MM.1S (cell line): Measurements from ENCODE around the gene ATP6V0A1.

Experiments used
- DNase-seq: peaks from one replicate; pipeline ENCODE4 v3.0.0-alpha.2; 2015
- H2AFZ ChIP-seq: fragments of 300-600 bp; sonication (generic); 2 replicates; pipeline ENCODE4 v1.6.0; 2016; ENCODE audit warnings: antibody characterized with exemption, low read length
- H3F3A ChIP-seq: fragments of 300-600 bp; sonication (generic); 2 replicates; pipeline ENCODE4 v1.6.1; 2016; ENCODE audit warnings: mild to moderate bottlenecking, antibody characterized with exemption, low read length, moderate library complexity, mixed read lengths; ENCODE audit not compliant: insufficient read depth
- H3K27ac ChIP-seq: fragments of 300-600 bp; sonication (generic); 2 replicates; pipeline ENCODE4 v1.5.1; 2016; ENCODE audit warnings: mild to moderate bottlenecking, low read length
- H3K27me3 ChIP-seq: fragments of 300-600 bp; sonication (generic); replicated peaks from 2 replicates; pipeline ENCODE4 v1.6.0; 2016; ENCODE audit warnings: low read length; ENCODE audit not compliant: insufficient read depth
- H3K36me3 ChIP-seq: fragments of 300-600 bp; sonication (generic); replicated peaks from 2 replicates; pipeline ENCODE4 v1.6.1; 2016; ENCODE audit warnings: mild to moderate bottlenecking, low read length, mixed read lengths; ENCODE audit not compliant: insufficient read depth
- H3K4me1 ChIP-seq: fragments of 300-600 bp; sonication (generic); 2 replicates; pipeline ENCODE4 v1.6.1; 2016; ENCODE audit warnings: low read length, mixed read lengths
- H3K4me2 ChIP-seq: fragments of 300-600 bp; sonication (generic); 2 replicates; pipeline ENCODE4 v1.6.0; 2016; ENCODE audit warnings: low read depth, low read length
- H3K4me3 ChIP-seq: fragments of 300-600 bp; sonication (generic); 2 replicates; pipeline ENCODE4 v1.5.1; 2016; ENCODE audit warnings: low read length, mixed read lengths
- H3K79me2 ChIP-seq: fragments of 300-600 bp; sonication (generic); 2 replicates; pipeline ENCODE4 v1.6.1; 2016; ENCODE audit warnings: mixed run types, low read length, mixed read lengths
- H3K9ac ChIP-seq: fragments of 300-600 bp; sonication (generic); 2 replicates; pipeline ENCODE4 v1.6.1; 2016; ENCODE audit warnings: low read length, mixed read lengths
- H3K9me2 ChIP-seq: fragments of 300-600 bp; sonication (generic); replicated peaks from 2 replicates; pipeline ENCODE4 v1.6.1; 2016; ENCODE audit warnings: mild to moderate bottlenecking, low read length, mixed read lengths; ENCODE audit not compliant: insufficient read depth
- H3K9me3 ChIP-seq: fragments of 300-600 bp; sonication (generic); replicated peaks from 2 replicates; pipeline ENCODE4 v1.6.1; 2016; ENCODE audit warnings: mild to moderate bottlenecking, low read length, mixed read lengths; ENCODE audit not compliant: insufficient read depth
- H4K20me1 ChIP-seq: fragments of 300-600 bp; sonication (generic); 2 replicates; pipeline ENCODE4 v1.6.1; 2016; ENCODE audit warnings: mild to moderate bottlenecking, low read length, moderate library complexity, mixed read lengths; ENCODE audit not compliant: insufficient read depth
- EZH2 ChIP-seq: fragments of 300-600 bp; sonication (generic); optimal IDR thresholded peaks from 2 replicates; pipeline ENCODE3; 2017; ENCODE audit warnings: low read depth, mild to moderate bottlenecking, antibody characterized with exemption, low read length, mixed read lengths
- EZH2phosphoT487 ChIP-seq: fragments of 300-600 bp; sonication (generic); IDR thresholded peaks from 2 replicates; pipeline ENCODE4 v1.6.1; 2018; ENCODE audit warnings: antibody characterized with exemption, low read length
- TF ChIP-seq, protein P1 (sequence below): fragments of 300-600 bp; sonication (generic); IDR thresholded peaks from 2 replicates; pipeline ENCODE4 v1.5.1; 2016; ENCODE audit warnings: antibody characterized with exemption, low read length, mixed read lengths

The ATP6V0A1 gene

DNA sequence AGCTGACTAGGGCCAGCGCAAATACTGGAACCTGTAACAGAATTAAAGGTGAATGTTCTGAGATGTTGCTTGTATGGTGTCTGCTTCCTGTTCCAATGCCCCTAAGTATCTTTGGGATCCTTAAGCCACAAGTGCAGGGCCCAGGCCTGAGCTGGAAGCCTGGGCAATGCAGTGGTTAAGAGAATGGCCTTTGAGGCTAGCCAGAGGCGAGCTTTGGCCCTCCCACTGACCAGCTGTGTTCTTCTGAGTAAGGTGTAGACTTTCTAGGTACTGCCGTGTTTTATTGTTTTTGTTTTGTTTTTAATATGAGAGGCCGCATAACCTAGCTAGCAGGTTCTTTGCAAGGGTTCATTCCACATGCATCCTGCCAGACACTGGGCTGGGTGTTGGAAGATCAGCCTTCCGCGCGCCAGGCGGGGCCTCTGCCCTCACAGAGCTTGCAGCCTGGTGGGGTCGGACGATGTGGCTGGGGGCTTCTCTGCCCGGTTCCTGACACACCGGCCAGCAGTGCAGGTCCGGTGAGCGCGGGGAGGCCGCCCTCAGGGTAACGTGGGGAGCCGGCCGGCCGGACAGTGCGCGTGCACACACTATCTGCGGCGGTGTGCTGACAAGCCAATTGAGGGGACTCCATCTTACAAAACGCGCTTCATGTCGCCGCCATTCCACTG, 107.7 kb downstream of the ATP6V0A1 start:
- H3K36me3 ChIP-seq = peaks cover 3% of the 10 kb centered on the region; the same call in 1 of the 2 replicates

DNA sequence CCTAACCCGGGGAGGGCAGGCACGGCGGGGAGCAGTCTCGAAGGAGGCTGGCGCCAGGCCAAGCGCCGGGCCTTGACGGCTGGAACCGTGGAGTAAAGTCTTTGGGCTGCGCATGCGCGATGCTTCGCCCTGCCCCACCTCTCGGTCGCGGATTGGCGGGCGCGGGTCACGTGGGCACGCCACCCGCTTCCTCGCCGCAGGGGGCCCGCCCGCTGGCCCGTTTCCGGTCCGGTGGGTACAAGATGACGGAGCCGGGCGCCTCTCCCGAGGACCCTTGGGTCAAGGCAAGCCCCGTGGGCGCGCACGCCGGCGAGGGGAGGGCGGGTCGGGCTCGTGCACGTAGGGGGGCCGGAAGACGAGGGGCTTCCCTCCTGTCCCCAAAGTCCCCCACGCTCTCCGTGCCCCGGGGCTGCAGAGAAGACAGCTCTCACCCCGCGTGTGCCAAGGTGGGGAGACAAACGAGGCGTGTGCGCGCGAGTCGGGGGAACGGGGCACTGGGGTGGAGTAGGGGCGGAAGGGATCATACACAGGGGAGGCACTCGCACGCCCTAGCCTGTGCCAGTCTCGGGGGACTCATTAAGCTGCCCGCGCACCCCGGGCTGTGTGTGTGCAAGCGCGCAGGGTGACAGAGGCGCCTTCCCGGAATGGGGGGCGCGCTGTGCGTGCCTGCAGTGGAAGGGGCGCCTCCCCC, 108.3 kb downstream of the ATP6V0A1 start, which contains the start of gene MLX:
Gene MLX (plus strand): TSS at position 218 of the 691 bp plus-strand sequence. CDS start 25 bp downstream, at position 243.
- H3K4me2 ChIP-seq = peak within 1 kb of the TSS; percentile 94
- H3K27ac ChIP-seq = peak within 1 kb of the TSS; percentile 50; the same call in 1 of the 2 replicates
- H3F3A ChIP-seq = peaks cover 13% of the 10 kb centered on the region; the same call in 1 of the 2 replicates
- H3K79me2 ChIP-seq = peaks cover 74% of the 10 kb centered on the region
- H3K36me3 ChIP-seq = peaks cover 3% of the 10 kb centered on the region; the same call in 1 of the 2 replicates
- peak; percentile 93 for DNase-seq
- TF ChIP-seq, protein P1, sequence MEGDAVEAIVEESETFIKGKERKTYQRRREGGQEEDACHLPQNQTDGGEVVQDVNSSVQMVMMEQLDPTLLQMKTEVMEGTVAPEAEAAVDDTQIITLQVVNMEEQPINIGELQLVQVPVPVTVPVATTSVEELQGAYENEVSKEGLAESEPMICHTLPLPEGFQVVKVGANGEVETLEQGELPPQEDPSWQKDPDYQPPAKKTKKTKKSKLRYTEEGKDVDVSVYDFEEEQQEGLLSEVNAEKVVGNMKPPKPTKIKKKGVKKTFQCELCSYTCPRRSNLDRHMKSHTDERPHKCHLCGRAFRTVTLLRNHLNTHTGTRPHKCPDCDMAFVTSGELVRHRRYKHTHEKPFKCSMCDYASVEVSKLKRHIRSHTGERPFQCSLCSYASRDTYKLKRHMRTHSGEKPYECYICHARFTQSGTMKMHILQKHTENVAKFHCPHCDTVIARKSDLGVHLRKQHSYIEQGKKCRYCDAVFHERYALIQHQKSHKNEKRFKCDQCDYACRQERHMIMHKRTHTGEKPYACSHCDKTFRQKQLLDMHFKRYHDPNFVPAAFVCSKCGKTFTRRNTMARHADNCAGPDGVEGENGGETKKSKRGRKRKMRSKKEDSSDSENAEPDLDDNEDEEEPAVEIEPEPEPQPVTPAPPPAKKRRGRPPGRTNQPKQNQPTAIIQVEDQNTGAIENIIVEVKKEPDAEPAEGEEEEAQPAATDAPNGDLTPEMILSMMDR = no peak
- TF ChIP-seq EZH2phosphoT487 (no peak), EZH2 (no peak)
- H4K20me1 ChIP-seq = no peaks in the 10 kb centered on the region
- no peaks in the 10 kb centered on the region for H3K9me2 ChIP-seq
- H3K4me1 ChIP-seq = peaks cover 17% of the 10 kb centered on the region
- no peaks in the 10 kb centered on the region for H3K27me3 ChIP-seq
- H2AFZ ChIP-seq = peak within 1 kb of the TSS; percentile 69
- peak within 1 kb of the TSS; percentile 97 for H3K4me3 ChIP-seq
- peak within 1 kb of the TSS; percentile 80 for H3K9ac ChIP-seq
- no peaks in the 10 kb centered on the region for H3K9me3 ChIP-seq

More for the DNA sequence above, 107.7 kb downstream of the ATP6V0A1 start:
- H3F3A ChIP-seq = peaks cover 13% of the 10 kb centered on the region; the same call in 1 of the 2 replicates
- no peak for DNase-seq
- H4K20me1 ChIP-seq = no peaks in the 10 kb centered on the region
- H3K27me3 ChIP-seq = no peaks in the 10 kb centered on the region
- peak overlapping the region; percentile 94 for H3K4me2 ChIP-seq
- H3K9me3 ChIP-seq = no peaks in the 10 kb centered on the region
- H3K79me2 ChIP-seq = peaks cover 70% of the 10 kb centered on the region
- H3K27ac ChIP-seq = peak overlapping the region; percentile 22; the same call in 1 of the 2 replicates
- H3K9me2 ChIP-seq = no peaks in the 10 kb centered on the region
- peak overlapping the region; percentile 69 for H2AFZ ChIP-seq
- peak overlapping the region; percentile 97 for H3K4me3 ChIP-seq
- peaks cover 17% of the 10 kb centered on the region for H3K4me1 ChIP-seq
- TF ChIP-seq EZH2 (no peak), EZH2phosphoT487 (no peak)
- TF ChIP-seq, protein P1 = no peak
- peak overlapping the region; percentile 80; the same call in 1 of the 2 replicates for H3K9ac ChIP-seq

DNA sequence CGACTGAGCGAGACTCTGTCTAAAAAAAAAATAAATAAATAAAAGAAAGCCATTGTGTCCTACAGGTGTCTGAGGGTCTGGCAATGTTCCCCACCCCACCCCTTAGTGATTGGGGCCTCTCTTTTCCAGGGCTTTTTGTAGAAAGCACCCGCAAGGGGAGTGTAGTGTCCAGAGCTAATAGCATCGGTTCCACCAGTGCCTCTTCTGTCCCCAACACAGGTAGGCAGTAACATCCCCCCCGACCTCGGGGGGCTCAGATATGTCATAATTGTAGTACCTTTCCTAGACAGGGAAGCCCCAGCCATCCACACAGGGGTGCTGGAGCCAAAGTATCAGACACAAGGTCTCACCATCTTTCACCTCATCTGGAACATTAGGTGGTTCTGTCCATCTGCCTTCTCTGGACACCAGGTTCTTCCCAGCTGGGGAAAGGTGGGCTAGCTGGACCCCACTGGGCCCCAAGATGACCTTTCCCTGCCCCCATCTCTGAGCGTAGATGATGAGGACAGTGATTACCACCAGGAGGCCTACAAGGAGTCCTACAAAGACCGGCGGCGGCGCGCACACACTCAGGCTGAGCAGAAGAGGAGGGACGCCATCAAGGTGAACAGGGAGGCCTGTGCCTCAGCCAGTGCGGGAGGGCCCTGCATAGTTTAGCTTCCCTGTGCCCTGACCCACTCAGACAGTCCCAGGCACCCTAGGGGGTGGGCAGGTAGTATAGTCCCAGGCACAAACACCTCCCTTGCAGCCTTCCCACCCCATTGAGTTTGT, 109.8 kb downstream of the ATP6V0A1 start:
- Histone ChIP-seq H3K9me3 (no peaks in the 10 kb centered on the region), H2AFZ (no peak overlapping the region), H3K4me1 (peaks cover 12% of the 10 kb centered on the region), H3F3A (peaks cover 14% of the 10 kb centered on the region; the same call in 1 of the 2 replicates), H3K4me2 (no peak overlapping the region; the same call in 1 of the 2 replicates), H3K27me3 (no peaks in the 10 kb centered on the region), H3K4me3 (no peak overlapping the region), H3K36me3 (peaks cover 6% of the 10 kb centered on the region; the same call in 1 of the 2 replicates), H3K79me2 (peaks cover 72% of the 10 kb centered on the region), H3K9me2 (no peaks in the 10 kb centered on the region), H3K9ac (no peak overlapping the region), H3K27ac (no peak overlapping the region), H4K20me1 (no peaks in the 10 kb centered on the region)
- TF ChIP-seq EZH2 (no peak), EZH2phosphoT487 (no peak)
- TF ChIP-seq, protein P1 = no peak
- DNase-seq = no peak
